ENCODE data around the gene PNMA1. TPM values are rescaled to one million over a fixed set of nuclear protein-coding genes. Genes with fewer than 3 reads are reported as not detected.

The PNMA1 gene
- total RNA-seq, 4 donors from 2014 or later = 4.6 to 8.5 (median 6.6) TPM

DNA sequence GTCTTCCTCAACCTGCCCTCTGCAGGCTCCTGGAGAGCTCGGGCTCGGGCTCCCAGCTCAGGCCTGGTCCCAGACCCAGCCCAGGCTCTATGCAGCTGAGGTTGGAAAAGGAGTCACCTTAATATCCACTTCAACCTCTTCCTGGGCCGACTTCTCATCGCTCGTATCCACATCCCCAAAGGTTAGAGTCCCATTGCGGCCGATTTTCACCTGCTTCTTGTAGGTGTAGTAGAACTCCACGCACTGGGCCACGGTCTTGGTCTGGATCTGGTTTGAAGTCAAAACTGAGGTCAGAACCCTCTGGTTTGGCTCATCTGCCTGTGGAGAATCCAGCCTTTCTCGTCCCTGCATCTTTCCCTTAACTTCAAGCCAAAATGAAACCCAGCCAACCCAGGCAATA is 8.4 kb upstream of the PNMA1 start:
- DNase-seq (ENCODE audit: low spot score in 2 of 2) = peak in 1 of 2 donors; percentile 80

DNA sequence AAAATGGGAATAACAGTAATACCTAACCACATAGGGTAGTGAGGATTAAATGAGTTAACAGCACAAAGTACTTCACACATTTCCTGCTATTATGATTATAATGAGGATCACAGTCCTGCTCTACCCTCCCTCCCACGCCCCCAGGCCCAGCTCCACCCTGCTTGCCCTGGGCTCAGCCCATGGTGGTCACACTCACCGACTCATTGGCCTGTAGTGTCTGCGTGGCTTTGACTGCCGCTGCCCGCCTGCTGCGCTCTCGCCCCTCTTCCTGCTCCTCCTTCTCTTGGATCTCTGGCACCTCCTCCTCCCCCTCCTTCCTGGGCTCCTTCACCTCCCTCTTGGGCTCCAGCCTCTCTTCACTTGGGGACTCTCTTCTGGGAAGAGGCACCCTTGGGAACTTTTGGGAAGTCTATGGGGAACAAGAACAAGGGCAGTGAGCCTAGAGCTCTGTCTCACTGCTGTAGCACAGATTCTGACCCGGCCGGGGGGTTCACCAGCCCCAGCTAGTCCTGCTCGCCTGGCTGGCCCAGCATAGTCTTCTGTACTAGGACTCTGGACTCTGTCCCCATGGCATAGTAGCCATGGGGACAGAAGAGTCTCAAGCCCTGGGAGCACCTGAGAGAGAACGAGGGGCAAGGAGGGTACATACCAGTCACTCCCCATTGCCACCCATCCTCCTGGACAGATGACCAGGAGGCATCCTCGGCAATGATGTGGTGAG is 7.1 kb upstream of the PNMA1 start:
- intact Hi-C loops (cut with DNase I; ENCODE audit: low total_unique reads) = no loop called here
- TF ChIP-seq, protein P1, sequence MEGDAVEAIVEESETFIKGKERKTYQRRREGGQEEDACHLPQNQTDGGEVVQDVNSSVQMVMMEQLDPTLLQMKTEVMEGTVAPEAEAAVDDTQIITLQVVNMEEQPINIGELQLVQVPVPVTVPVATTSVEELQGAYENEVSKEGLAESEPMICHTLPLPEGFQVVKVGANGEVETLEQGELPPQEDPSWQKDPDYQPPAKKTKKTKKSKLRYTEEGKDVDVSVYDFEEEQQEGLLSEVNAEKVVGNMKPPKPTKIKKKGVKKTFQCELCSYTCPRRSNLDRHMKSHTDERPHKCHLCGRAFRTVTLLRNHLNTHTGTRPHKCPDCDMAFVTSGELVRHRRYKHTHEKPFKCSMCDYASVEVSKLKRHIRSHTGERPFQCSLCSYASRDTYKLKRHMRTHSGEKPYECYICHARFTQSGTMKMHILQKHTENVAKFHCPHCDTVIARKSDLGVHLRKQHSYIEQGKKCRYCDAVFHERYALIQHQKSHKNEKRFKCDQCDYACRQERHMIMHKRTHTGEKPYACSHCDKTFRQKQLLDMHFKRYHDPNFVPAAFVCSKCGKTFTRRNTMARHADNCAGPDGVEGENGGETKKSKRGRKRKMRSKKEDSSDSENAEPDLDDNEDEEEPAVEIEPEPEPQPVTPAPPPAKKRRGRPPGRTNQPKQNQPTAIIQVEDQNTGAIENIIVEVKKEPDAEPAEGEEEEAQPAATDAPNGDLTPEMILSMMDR (IDR thresholded peaks at IDR 0.05) = no peak
- TF ChIP-seq POLR2A (IDR thresholded peaks at IDR 0.05) = no peak
- H3K4me3 ChIP-seq (ENCODE audit: low read depth, poor library complexity, severe bottlenecking) = no peak overlapping the region
- WGBS, 2 donors = 79 to 91% methylated on average over 12 of the region's 12 CpGs
- DNase-seq (ENCODE audit: low spot score in 2 of 2) = peak in 1 of 2 donors; percentile 72

More for the DNA sequence above, 8.4 kb upstream of the PNMA1 start:
- 88 to 91% methylated on average over 10 of the region's 10 CpGs for WGBS, 2 donors
- H3K4me3 ChIP-seq (ENCODE audit: low read depth, poor library complexity, severe bottlenecking) = no peak overlapping the region
- TF ChIP-seq POLR2A (IDR thresholded peaks at IDR 0.05) = no peak
- TF ChIP-seq, protein P1 (IDR thresholded peaks at IDR 0.05) = no peak
- intact Hi-C loops (cut with DNase I; ENCODE audit: low total_unique reads) = no loop called here

DNA sequence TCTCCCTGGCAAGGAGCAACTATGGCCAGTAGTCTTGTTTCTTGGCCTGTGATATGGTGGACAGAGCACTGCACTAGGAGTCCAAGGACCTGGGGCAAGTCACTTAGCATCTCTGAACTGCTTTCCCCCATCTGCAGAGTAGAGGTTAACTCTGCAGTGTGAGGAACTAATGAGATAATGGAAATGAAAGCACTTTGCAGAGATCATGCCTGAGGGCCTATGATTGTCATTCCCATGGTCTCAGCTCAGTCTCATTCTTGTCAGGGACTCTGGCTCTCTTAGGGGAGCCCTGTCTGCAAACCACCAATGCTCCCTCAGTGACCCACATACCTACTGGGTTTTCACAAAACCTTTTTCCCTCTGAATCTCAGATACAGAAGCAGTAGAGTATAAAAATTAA is 6.5 kb upstream of the PNMA1 start:
- DNase-seq (ENCODE audit: low spot score in 2 of 2) = no peak
- intact Hi-C loops (cut with DNase I; ENCODE audit: low total_unique reads) = no loop called here
- TF ChIP-seq, protein P1 (IDR thresholded peaks at IDR 0.05) = no peak
- no peak for TF ChIP-seq POLR2A (IDR thresholded peaks at IDR 0.05)
- no peak overlapping the region for H3K4me3 ChIP-seq (ENCODE audit: low read depth, poor library complexity, severe bottlenecking)

GRCh38 chr14:73719791-73720190 is 5.6 kb upstream of the PNMA1 start:
- 85 to 90% methylated on average over 8 of the region's 8 CpGs for WGBS, 2 donors
- TF ChIP-seq, protein P1 (IDR thresholded peaks at IDR 0.05) = no peak
- TF ChIP-seq POLR2A (IDR thresholded peaks at IDR 0.05) = no peak
- DNase-seq (ENCODE audit: low spot score in 2 of 2) = peak in 1 of 2 donors; percentile 81
- H3K4me3 ChIP-seq (ENCODE audit: low read depth, poor library complexity, severe bottlenecking) = no peak overlapping the region
- intact Hi-C loops (cut with DNase I; ENCODE audit: low total_unique reads) = no loop called here

DNA sequence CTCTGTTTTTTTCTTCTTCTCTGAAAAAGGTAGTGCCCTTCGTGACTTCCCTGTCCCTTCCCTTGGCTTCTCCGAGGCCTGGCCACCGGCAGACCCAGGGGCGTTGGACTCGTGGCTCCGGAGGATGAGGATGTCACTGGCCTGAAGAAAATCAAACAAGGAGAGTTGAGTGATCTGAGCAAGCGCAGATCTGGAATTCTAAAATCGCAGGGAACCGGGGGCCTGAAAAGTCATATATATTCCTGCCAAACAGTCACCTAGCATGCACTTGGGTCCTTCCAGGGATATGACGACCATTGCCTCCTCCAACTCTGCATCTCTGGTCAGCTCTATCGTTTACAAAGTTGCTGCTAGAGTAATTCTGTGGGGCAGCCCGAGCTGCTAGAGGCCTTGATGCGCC is 5.2 kb upstream of the PNMA1 start:
- H3K4me3 ChIP-seq (ENCODE audit: low read depth, poor library complexity, severe bottlenecking) = no peak overlapping the region
- 92 to 93% methylated on average over 13 of the region's 13 CpGs for WGBS, 2 donors
- DNase-seq (ENCODE audit: low spot score in 2 of 2) = peak in 1 of 2 donors; percentile 60
- intact Hi-C loops (cut with DNase I; ENCODE audit: low total_unique reads) = no loop called here
- no peak for TF ChIP-seq POLR2A (IDR thresholded peaks at IDR 0.05)
- TF ChIP-seq, protein P1 (IDR thresholded peaks at IDR 0.05) = no peak
